ENCODE data around the gene NR2F1-AS1.

GRCh38 chr5:93417490-93417889 lies 163.5 kb downstream of the NR2F1-AS1 start:
- no peak for TF ChIP-seq CTCF (conservative IDR thresholded peaks at IDR 0.05; ENCODE audit: low read depth, low read length)
- no peak for TF ChIP-seq EZH2phosphoT487 (IDR thresholded peaks at IDR 0.05; ENCODE audit: borderline replicate concordance, low read length)

Data from PC-3 (cell line).